GM10266 (cell line): ENCODE results near the gene CA9.

Source experiments
- DNase-seq: peaks from one replicate; pipeline ENCODE4 v3.0.0; 2012; ENCODE audit errors: extremely low spot score
- TF ChIP-seq, protein P1 (sequence below): IDR thresholded peaks from 2 replicates; pipeline ENCODE4 v1.5.1; 2012; ENCODE audit warnings: mild to moderate bottlenecking, low read depth; ENCODE audit not compliant: control insufficient read depth, insufficient read depth; ENCODE audit errors: missing control alignments

CA9 gene

DNA sequence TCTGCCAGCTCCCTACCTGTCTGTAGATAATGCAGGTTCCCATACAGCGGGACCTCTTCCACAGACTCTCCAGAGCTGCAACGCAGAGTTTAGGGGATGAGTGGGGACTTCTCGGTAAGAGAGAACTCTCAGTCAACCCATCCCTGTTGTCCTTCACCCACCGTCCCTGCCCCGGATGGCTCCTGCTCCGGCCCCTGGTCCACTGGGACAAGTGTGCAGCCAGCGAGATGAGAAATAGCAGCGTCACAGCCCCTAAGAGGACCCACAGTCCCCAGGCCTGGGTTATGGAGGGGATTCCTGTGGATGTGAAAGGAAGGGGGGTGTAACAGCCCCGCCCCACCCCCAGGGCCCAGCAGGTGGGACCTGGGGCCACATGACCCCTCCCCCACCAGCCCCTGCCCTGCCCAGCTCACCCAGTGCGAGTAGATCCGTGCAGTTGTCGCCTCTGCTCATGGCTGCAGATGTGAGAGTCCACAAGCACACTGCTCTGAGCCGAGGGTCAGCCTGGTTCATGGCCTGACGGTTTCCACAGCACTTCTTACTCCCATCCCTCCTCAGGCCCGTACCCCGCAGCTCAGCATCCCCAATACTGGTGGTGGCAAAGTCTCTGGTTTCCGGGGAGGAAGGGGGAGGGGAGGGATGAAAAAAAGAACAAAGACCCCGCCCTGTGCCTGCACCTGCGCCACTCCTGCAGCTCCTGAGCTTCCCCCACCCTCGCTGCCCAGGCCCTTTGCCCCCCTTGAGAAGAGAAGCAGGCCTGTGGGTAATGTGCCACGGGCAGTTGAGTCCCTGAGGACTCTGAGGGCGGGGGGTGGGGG is 23.2 kb upstream of the CA9 start, which contains the start of gene SIT1:
Gene SIT1 (minus strand): TSS at position 591 of the 818 bp plus-strand sequence. CDS start 78 bp downstream, at position 513.
- no peak for DNase-seq
- TF ChIP-seq, protein P1, sequence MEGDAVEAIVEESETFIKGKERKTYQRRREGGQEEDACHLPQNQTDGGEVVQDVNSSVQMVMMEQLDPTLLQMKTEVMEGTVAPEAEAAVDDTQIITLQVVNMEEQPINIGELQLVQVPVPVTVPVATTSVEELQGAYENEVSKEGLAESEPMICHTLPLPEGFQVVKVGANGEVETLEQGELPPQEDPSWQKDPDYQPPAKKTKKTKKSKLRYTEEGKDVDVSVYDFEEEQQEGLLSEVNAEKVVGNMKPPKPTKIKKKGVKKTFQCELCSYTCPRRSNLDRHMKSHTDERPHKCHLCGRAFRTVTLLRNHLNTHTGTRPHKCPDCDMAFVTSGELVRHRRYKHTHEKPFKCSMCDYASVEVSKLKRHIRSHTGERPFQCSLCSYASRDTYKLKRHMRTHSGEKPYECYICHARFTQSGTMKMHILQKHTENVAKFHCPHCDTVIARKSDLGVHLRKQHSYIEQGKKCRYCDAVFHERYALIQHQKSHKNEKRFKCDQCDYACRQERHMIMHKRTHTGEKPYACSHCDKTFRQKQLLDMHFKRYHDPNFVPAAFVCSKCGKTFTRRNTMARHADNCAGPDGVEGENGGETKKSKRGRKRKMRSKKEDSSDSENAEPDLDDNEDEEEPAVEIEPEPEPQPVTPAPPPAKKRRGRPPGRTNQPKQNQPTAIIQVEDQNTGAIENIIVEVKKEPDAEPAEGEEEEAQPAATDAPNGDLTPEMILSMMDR, result no peak

DNA sequence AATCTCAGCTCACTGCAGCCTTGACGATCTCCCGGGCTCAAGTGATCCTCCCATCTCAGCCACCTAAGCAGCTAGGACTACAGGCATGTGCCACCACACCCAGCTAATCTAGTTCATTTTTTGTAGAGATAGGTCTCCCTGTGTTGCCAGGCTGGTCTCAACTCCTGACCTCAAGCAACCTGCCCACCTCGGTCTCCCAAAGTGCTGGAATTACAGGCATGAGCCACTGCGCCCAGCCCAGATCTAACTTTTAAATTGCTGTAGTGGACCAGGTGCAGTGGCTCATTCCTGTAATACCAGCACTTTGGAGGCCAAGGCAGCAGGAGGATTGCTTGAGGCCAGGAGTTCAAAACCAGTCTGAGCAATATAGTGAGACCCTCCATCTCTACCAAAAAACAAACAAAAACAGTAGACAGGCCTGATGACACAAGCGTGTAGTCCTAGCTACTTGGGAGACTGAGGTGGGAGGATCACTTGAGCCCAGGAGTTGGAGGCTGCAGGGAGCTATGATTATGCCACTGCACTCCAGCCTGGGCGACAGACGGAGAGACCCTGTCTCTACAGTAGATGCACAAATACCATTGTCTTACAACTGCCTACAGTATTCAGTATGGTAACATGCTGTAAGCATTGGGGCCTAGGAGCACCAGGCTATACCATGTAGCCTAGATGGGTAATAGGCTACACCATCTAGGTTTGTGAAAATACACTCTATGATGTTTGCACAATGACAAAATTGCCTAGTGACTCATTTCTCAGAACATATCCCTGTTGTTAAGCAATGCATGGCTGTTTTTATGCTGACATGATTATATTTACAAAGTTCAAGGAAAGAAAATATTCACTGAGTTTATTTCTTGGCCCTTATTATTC is 21.5 kb upstream of the CA9 start:
- no peak for DNase-seq
- TF ChIP-seq, protein P1, result no peak

DNA sequence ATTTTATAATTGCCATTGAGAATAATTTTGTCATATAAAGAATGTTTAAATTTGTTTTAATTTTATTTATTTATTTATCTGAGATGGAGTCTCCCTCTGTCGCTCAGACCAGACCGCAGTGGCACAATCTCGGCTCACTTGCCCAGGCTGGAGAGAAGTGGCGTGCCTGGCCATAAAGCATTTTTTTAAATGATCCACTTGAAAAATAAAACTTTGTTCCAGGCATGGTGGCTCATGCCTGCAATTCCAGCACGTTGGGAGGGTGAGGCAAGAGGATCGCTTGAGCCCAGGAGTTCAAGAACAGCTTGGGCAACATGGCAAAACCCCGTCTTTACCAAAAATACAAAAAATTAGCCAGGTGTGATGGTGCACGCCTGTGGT is 20.9 kb upstream of the CA9 start:
- TF ChIP-seq, protein P1, result no peak
- no peak for DNase-seq

DNA sequence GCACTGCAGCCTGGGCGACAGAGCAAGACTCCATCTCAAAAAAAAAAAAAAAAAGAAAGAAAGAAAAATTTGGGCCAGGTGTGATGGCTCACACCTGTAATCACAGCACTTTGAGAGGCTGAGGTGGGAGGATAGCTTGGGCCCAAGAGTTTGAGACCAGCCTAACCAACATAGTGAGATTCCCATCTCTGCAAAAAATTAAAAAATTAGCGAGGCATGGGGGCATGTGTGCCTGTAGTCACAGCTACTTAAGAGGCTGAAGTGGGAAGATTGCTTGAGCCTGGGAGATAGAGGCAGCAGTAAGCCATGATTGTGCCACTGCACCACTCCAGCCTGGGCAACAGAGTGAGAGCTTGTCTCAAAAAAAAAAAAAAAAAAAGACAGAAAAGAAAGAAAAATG is 20.1 kb upstream of the CA9 start:
- TF ChIP-seq, protein P1, result no peak
- DNase-seq, result no peak

DNA sequence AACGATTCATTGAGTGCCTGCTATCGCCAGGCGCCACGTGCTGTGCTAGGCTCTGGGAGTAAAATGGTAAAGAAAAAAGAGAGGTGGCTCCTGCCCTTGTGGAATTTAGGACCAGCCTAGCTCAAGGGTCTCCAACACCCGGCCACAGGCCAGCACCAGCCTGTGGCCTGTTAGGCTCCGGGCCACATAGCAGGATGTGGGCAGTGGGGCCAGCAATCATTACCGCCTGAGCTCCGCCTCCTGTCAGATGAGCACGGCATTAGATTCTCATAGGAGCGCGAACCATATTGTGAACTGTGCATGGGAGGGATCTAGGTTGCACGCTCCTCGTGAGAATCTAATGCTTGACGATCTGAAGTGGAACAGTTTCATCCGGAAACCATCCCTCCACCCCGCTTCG is 17.4 kb upstream of the CA9 start:
- no peak for DNase-seq
- TF ChIP-seq, protein P1, result no peak

DNA sequence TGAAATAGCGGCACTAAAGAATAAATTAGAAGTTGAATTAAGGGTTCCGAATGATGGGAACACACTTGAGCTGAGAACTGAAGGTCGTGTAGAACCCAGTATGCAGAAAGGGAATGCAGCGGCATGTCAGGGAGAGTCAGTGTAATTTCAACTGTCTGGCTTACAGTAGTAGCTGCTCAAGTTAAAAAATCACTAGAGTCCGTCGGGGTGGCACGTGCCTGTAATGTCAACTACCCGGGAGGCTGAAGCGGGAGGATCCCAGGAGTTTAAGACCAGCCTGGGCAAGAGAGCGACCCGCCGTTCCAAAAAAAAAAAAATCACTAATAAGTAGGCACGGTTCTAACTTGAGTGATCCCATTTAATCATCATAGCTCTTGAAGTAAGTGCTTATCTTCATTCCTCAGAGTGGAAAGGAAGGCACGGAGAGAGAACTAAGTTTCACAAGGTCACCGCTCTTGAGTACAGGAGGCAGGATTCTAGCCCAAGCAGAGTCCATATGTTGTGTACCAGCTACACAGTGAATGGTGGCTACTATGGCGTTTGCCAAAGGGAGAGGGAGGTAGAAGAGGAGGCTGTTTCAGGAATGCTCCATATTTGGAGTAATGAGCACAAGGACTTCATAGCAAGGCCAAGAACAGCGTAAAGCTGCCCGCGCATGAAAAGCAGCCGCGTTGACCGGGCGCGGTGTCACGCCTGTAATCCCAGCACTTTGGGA is 16.7 kb upstream of the CA9 start:
- DNase-seq, result no peak
- TF ChIP-seq, protein P1, result no peak
